ENCODE data around the gene FOXP1. TPM values are rescaled to one million over a fixed set of nuclear protein-coding genes. Genes with fewer than 3 reads are reported as not detected.

Gene FOXP1
- total RNA-seq, 1 donor = 455 TPM

GRCh38 chr3:71428841-71429596, 154.5 kb downstream of the FOXP1 start:
- Histone ChIP-seq H3K9me3 (ENCODE audit: low read depth, low read length) (no peaks in the 10 kb centered on the region), H3K4me1 (ENCODE audit: insufficient read depth, low read length) (peaks cover 70% of the 10 kb centered on the region), H3K27me3 (ENCODE audit: insufficient read depth, low read length) (no peaks in the 10 kb centered on the region), H3K4me3 (ENCODE audit: low read length) (no peak overlapping the region)

GRCh38 chr3:71425491-71426071, 157.9 kb downstream of the FOXP1 start:
- H3K4me1 ChIP-seq (ENCODE audit: insufficient read depth, low read length) = peaks cover 78% of the 10 kb centered on the region

GRCh38 chr3:71423151-71423906, 160.2 kb downstream of the FOXP1 start:
- Histone ChIP-seq H3K27me3 (ENCODE audit: insufficient read depth, low read length) (no peaks in the 10 kb centered on the region), H3K4me1 (ENCODE audit: insufficient read depth, low read length) (peaks cover 74% of the 10 kb centered on the region), H3K4me3 (ENCODE audit: low read length) (no peak overlapping the region), H3K9me3 (ENCODE audit: low read depth, low read length) (no peaks in the 10 kb centered on the region)

More at GRCh38 chr3:71425491-71426071, 157.9 kb downstream of the FOXP1 start:
- no peaks in the 10 kb centered on the region for H3K9me3 ChIP-seq (ENCODE audit: low read depth, low read length)
- no peaks in the 10 kb centered on the region for H3K27me3 ChIP-seq (ENCODE audit: insufficient read depth, low read length)
- H3K4me3 ChIP-seq (ENCODE audit: low read length) = no peak overlapping the region

- H3K4me1 ChIP-seq (ENCODE audit: insufficient read depth, low read length) = peaks cover 81% of the 10 kb centered on the region
- no peaks in the 10 kb centered on the region for H3K27me3 ChIP-seq (ENCODE audit: insufficient read depth, low read length)
- H3K4me3 ChIP-seq (ENCODE audit: low read length) = no peak overlapping the region
These were observed 161.5 kb downstream of the FOXP1 start for GRCh38 chr3:71421820-71422566.

GRCh38 chr3:71421475-71421819, 162.1 kb downstream of the FOXP1 start:
- Histone ChIP-seq H3K4me3 (ENCODE audit: low read length) (no peak overlapping the region), H3K4me1 (ENCODE audit: insufficient read depth, low read length) (peaks cover 84% of the 10 kb centered on the region), H3K9me3 (ENCODE audit: low read depth, low read length) (no peaks in the 10 kb centered on the region), H3K27me3 (ENCODE audit: insufficient read depth, low read length) (no peaks in the 10 kb centered on the region)

More at GRCh38 chr3:71421820-71422566, 161.5 kb downstream of the FOXP1 start:
- no peaks in the 10 kb centered on the region for H3K9me3 ChIP-seq (ENCODE audit: low read depth, low read length)

GRCh38 chr3:71419369-71419768, 164.2 kb downstream of the FOXP1 start:
- Histone ChIP-seq H3K4me1 (ENCODE audit: insufficient read depth, low read length) (peaks cover 75% of the 10 kb centered on the region), H3K9me3 (ENCODE audit: low read depth, low read length) (no peaks in the 10 kb centered on the region), H3K27me3 (ENCODE audit: insufficient read depth, low read length) (no peaks in the 10 kb centered on the region), H3K4me3 (ENCODE audit: low read length) (no peak overlapping the region)

GRCh38 chr3:71417791-71418190, 165.7 kb downstream of the FOXP1 start:
- no peak overlapping the region for H3K4me3 ChIP-seq (ENCODE audit: low read length)
- no peaks in the 10 kb centered on the region for H3K27me3 ChIP-seq (ENCODE audit: insufficient read depth, low read length)
- peaks cover 61% of the 10 kb centered on the region for H3K4me1 ChIP-seq (ENCODE audit: insufficient read depth, low read length)
- H3K9me3 ChIP-seq (ENCODE audit: low read depth, low read length) = no peaks in the 10 kb centered on the region

- no peaks in the 10 kb centered on the region for H3K9me3 ChIP-seq (ENCODE audit: low read depth, low read length)
- no peaks in the 10 kb centered on the region for H3K27me3 ChIP-seq (ENCODE audit: insufficient read depth, low read length)
- peaks cover 52% of the 10 kb centered on the region for H3K4me1 ChIP-seq (ENCODE audit: insufficient read depth, low read length)
- H3K4me3 ChIP-seq (ENCODE audit: low read length) = no peak overlapping the region
These were observed 166.7 kb downstream of the FOXP1 start for GRCh38 chr3:71416876-71417275.

- Histone ChIP-seq H3K4me3 (ENCODE audit: low read length) (no peak overlapping the region), H3K4me1 (ENCODE audit: insufficient read depth, low read length) (peaks cover 41% of the 10 kb centered on the region), H3K9me3 (ENCODE audit: low read depth, low read length) (no peaks in the 10 kb centered on the region), H3K27me3 (ENCODE audit: insufficient read depth, low read length) (no peaks in the 10 kb centered on the region)
These were observed 167.8 kb downstream of the FOXP1 start for GRCh38 chr3:71415681-71416122.

- Histone ChIP-seq H3K27me3 (ENCODE audit: insufficient read depth, low read length) (no peaks in the 10 kb centered on the region), H3K4me1 (ENCODE audit: insufficient read depth, low read length) (peaks cover 44% of the 10 kb centered on the region)
These were observed 169.2 kb downstream of the FOXP1 start for GRCh38 chr3:71414189-71414927.

GRCh38 chr3:71413572-71413971, 170.0 kb downstream of the FOXP1 start:
- H3K4me1 ChIP-seq (ENCODE audit: insufficient read depth, low read length) = peaks cover 38% of the 10 kb centered on the region
- no peak overlapping the region for H3K4me3 ChIP-seq (ENCODE audit: low read length)
- no peaks in the 10 kb centered on the region for H3K27me3 ChIP-seq (ENCODE audit: insufficient read depth, low read length)
- no peaks in the 10 kb centered on the region for H3K9me3 ChIP-seq (ENCODE audit: low read depth, low read length)

More at GRCh38 chr3:71414189-71414927, 169.2 kb downstream of the FOXP1 start:
- H3K9me3 ChIP-seq (ENCODE audit: low read depth, low read length) = no peaks in the 10 kb centered on the region
- no peak overlapping the region for H3K4me3 ChIP-seq (ENCODE audit: low read length)

GRCh38 chr3:71409352-71409751, 174.2 kb downstream of the FOXP1 start:
- no peak overlapping the region for H3K4me3 ChIP-seq (ENCODE audit: low read length)
- H3K27me3 ChIP-seq (ENCODE audit: insufficient read depth, low read length) = no peaks in the 10 kb centered on the region
- H3K4me1 ChIP-seq (ENCODE audit: insufficient read depth, low read length) = peaks cover 9% of the 10 kb centered on the region

GRCh38 chr3:71408903-71409302, 174.6 kb downstream of the FOXP1 start:
- Histone ChIP-seq H3K4me1 (ENCODE audit: insufficient read depth, low read length) (peaks cover 8% of the 10 kb centered on the region), H3K4me3 (ENCODE audit: low read length) (no peak overlapping the region), H3K9me3 (ENCODE audit: low read depth, low read length) (no peaks in the 10 kb centered on the region), H3K27me3 (ENCODE audit: insufficient read depth, low read length) (no peaks in the 10 kb centered on the region)

More at GRCh38 chr3:71409352-71409751, 174.2 kb downstream of the FOXP1 start:
- H3K9me3 ChIP-seq (ENCODE audit: low read depth, low read length) = no peaks in the 10 kb centered on the region

- peaks cover 15% of the 10 kb centered on the region for H3K4me1 ChIP-seq (ENCODE audit: insufficient read depth, low read length)
- no peaks in the 10 kb centered on the region for H3K27me3 ChIP-seq (ENCODE audit: insufficient read depth, low read length)
- H3K4me3 ChIP-seq (ENCODE audit: low read length) = no peak overlapping the region
- H3K9me3 ChIP-seq (ENCODE audit: low read depth, low read length) = no peaks in the 10 kb centered on the region
These were observed 175.7 kb downstream of the FOXP1 start for GRCh38 chr3:71407823-71408222.

All from mononuclear cell (primary cell).